ES-I3 (cell line): Measurements from ENCODE around the gene COPS8.

Experiments
- H3K36me3 ChIP-seq: 2 replicates; pipeline ENCODE4 v1.6.1; 2013; ENCODE audit warnings: mild to moderate bottlenecking, low read length, control low read depth, moderate library complexity; ENCODE audit not compliant: insufficient read depth
- H3K4me1 ChIP-seq: 2 replicates; pipeline ENCODE4 v1.6.1; 2013; ENCODE audit warnings: mild to moderate bottlenecking, control low read depth, low read length; ENCODE audit not compliant: insufficient read depth
- H3K9ac ChIP-seq: 2 replicates; pipeline ENCODE4 v1.6.1; 2013; ENCODE audit warnings: low read depth, mild to moderate bottlenecking, low read length, moderate library complexity
- H3K9me3 ChIP-seq: 2 replicates; pipeline ENCODE4 v1.6.1; 2013; ENCODE audit warnings: mild to moderate bottlenecking, low read length, moderate library complexity; ENCODE audit not compliant: control insufficient read depth, insufficient read depth

COPS8 gene

DNA sequence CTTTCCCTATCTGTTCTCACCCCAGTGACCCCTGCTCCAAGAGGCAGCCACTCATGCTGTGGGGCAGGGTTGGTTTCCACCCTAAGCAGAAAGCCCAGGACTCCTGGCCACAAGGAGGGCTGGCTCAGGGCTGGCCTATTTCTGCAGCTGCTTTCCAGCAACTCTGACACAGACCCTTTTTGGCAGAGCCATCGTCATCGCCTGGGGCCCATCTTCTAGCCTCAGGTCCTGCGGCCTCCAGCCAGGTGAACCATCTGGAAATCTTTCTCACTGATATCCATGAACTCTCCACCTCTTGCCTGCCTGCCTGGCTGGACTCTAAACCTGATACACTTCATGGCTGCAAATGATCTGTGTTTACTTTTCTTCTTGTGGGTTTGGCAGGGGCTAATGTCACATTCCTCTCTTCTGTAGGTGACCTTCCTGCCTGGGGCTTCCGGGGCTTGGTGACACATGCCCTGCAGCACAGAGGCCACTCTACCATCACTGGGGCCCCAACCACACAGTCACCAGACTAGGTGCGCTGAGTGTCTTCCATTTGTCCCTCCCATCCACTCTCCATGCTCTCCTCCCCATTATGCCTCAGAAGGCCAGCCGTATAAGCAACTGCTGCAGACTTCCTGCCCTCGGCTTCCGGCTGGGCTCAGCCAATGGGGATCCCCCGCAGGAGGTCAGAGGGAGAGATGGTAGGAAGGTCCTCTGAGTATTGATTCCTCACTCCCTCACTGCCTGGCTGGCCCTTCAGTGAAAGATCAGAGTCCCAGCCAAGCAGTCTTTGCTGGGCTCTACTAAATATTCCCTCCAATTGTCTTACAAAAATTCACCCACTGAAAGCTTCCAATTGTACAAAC is 9.7 kb upstream of the COPS8 start:
- H3K36me3 ChIP-seq: no peaks in the 10 kb centered on the region
- H3K4me1 ChIP-seq: 0 out of 2 replicates have a peak, but pooled peaks cover 5% of the 10 kb centered on the region
- no peaks in the 10 kb centered on the region; the same call in 1 of the 2 replicates for H3K9me3 ChIP-seq
- no peak overlapping the region for H3K9ac ChIP-seq

DNA sequence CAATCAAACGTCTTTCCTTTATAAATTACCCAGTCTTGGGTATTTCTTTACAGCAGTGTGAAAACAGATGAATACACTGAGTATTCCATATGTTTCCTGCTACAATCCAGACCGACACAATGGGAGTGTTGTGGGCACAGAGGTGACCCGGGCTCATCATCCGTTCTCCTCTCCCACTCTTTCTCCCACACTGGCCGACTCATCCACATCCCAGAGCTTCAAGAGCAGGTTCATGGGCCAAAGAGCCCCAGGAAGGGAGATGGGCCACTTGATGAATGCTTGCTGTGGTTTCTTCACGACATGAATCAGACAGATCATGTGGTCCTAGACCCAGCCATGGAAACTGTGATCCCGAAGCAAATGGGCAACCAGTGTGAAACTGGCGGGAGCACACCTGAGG is 4.1 kb upstream of the COPS8 start:
- no peaks in the 10 kb centered on the region for H3K4me1 ChIP-seq
- H3K9ac ChIP-seq: no peak overlapping the region
- H3K36me3 ChIP-seq: no peaks in the 10 kb centered on the region
- H3K9me3 ChIP-seq: no peaks in the 10 kb centered on the region

- Histone ChIP-seq H3K9ac (no peak overlapping the region), H3K4me1 (no peaks in the 10 kb centered on the region), H3K9me3 (no peaks in the 10 kb centered on the region), H3K36me3 (no peaks in the 10 kb centered on the region)
Observed at GRCh38 chr2:237083026-237083425, 2.7 kb upstream of the COPS8 start.

DNA sequence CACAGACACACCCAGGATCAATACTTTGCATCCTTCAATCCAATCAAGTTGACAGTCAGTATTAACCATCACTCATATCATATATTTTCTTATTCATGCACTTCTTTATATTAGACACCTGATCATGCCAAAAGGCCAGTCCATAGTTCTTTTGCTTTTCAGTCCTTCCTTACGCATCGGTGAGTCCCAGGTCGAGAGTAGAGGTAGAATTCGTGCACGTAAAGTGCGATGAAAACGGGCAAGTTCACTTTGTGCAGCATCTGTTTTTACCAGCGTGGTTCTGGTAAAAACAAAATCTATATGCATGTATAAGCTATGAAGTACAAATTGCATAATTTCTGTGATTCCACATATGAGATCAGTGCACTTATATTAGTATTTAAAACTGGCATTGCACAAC is 1.2 kb upstream of the COPS8 start:
- Histone ChIP-seq H3K36me3 (no peaks in the 10 kb centered on the region), H3K9ac (peak overlapping the region; percentile 95; the same call in 1 of the 2 replicates), H3K9me3 (no peaks in the 10 kb centered on the region), H3K4me1 (no peaks in the 10 kb centered on the region)

DNA sequence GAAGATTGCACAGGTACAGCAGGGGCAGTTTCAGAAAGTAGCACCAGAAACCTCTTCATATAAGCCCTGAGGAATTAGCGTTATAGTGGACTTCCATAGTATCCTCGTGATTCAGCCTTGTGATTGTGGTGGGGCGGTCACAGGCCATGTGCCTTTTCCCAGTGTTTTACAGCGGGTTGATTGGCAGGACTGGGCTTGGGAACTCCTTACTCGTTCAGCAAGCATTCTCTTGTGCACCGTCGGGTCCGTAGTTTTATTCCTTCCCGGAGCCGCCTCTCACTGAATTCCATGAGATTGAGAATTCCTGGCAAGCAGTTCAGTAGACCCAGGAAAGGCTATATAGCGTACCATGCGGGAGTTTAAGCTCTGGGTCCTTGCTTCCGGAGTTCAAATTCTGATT is 5.2 kb downstream of the COPS8 start:
- no peaks in the 10 kb centered on the region for H3K4me1 ChIP-seq

GRCh38 chr2:237091779-237092436 is 6.2 kb downstream of the COPS8 start:
- Histone ChIP-seq H3K36me3 (peaks cover 13% of the 10 kb centered on the region), H3K4me1 (no peaks in the 10 kb centered on the region; the same call in 1 of the 2 replicates), H3K9me3 (no peaks in the 10 kb centered on the region), H3K9ac (no peak overlapping the region)

More for the DNA sequence above, 5.2 kb downstream of the COPS8 start:
- H3K9me3 ChIP-seq: no peaks in the 10 kb centered on the region
- no peak overlapping the region for H3K9ac ChIP-seq
- peaks cover 7% of the 10 kb centered on the region for H3K36me3 ChIP-seq

DNA sequence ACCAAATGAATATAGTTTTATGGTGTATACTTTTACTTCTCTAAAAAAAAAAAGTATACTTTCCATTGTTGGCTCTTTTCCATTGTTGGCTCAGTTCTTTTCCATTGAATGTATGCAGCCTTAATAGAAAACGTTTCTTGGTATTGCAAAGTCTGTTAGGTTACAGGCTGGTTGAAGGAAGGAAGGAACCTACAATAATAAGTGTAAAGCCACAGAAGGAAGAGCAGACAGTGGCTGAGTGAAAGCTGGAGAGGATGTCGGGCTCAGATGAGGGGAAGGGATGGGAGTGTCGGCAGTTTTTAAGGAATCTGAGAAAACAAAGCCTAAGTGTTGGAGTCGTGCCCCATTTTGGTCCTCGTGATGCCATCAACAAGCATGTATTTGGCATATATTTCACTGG is 6.8 kb downstream of the COPS8 start:
- Histone ChIP-seq H3K9me3 (no peaks in the 10 kb centered on the region), H3K4me1 (no peaks in the 10 kb centered on the region; the same call in 1 of the 2 replicates), H3K36me3 (peaks cover 16% of the 10 kb centered on the region), H3K9ac (no peak overlapping the region)

DNA sequence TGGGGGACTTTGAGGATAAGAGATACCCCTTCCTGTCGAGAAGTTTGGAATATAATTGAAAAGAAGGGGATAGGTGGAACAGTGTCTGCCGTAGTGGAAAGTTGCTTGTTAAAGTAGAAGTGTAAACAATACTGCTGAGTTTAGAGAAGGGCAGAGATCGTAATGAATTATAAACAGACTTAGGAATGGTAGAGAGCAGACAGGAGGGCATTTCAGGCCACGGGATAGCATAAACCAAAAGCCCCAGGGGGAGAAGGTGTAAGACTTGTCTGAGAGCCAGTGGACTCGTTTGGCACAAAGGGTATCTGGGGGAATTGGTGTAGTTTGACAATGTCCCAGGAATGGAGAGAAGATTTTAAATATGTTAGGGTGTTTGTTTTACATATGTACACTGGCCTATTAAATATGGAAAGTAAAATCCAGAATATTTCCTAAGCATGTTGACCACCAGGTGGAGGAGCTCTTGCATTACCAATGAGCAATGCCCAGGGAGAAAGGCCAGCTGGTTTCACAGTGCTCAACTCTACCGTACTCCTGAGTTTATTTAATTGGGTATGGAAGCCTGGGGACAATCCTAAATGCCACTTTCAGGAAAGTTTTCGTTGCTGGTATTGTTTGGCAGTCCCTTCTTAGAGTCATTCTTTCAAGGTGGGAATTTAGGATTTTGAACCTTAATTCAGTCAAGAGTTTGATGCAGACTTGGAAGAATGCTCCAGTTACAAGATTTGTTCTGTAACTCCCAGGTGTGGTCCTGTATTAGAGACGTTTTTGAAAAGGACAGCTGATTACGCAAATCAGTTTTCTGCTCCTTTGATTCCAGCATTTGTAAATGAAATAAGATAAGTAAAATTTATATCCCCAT is 7.5 kb downstream of the COPS8 start:
- Histone ChIP-seq H3K9ac (no peak overlapping the region), H3K36me3 (peaks cover 17% of the 10 kb centered on the region), H3K4me1 (no peaks in the 10 kb centered on the region; the same call in 1 of the 2 replicates)

GRCh38 chr2:237096201-237096600 is 10.5 kb downstream of the COPS8 start:
- H3K9me3 ChIP-seq: no peaks in the 10 kb centered on the region
- peaks cover 17% of the 10 kb centered on the region for H3K36me3 ChIP-seq

More for the DNA sequence above, 7.5 kb downstream of the COPS8 start:
- no peaks in the 10 kb centered on the region for H3K9me3 ChIP-seq

GRCh38 chr2:237096911-237097310 is 11.2 kb downstream of the COPS8 start:
- no peak overlapping the region for H3K9ac ChIP-seq
- no peaks in the 10 kb centered on the region; the same call in 1 of the 2 replicates for H3K4me1 ChIP-seq
- H3K36me3 ChIP-seq: peaks cover 17% of the 10 kb centered on the region
- no peaks in the 10 kb centered on the region for H3K9me3 ChIP-seq

More at GRCh38 chr2:237096201-237096600, 10.5 kb downstream of the COPS8 start:
- no peaks in the 10 kb centered on the region; the same call in 1 of the 2 replicates for H3K4me1 ChIP-seq
- no peak overlapping the region for H3K9ac ChIP-seq

DNA sequence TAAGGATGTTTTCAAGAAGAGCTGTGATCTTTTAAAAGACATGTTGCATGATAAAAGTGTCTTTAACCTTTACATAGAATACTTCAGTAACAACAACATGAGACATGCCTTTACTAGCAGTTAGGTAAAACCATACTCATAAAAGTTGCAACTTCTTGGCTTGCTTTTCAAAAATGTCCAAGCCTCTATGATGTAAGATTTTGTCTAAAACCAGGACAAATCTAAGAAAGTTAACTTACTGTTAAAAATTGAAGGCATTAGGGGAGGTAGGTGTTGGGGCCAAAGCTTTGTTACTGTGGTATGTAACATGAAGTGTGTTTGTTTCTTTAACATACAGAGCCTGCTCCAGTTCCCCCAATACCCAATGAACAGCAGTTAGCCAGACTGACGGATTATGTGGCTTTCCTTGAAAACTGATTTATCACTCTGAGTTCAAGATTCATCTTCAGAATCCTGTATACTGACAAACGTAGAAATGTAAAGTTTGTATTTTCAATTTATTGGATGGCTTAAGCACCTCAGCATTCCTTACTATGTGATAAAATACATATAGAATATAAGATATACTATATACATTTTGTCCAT is 11.7 kb downstream of the COPS8 start:
- H3K9me3 ChIP-seq: no peaks in the 10 kb centered on the region
- H3K9ac ChIP-seq: no peak overlapping the region
- no peaks in the 10 kb centered on the region; the same call in 1 of the 2 replicates for H3K4me1 ChIP-seq
- peaks cover 17% of the 10 kb centered on the region for H3K36me3 ChIP-seq

DNA sequence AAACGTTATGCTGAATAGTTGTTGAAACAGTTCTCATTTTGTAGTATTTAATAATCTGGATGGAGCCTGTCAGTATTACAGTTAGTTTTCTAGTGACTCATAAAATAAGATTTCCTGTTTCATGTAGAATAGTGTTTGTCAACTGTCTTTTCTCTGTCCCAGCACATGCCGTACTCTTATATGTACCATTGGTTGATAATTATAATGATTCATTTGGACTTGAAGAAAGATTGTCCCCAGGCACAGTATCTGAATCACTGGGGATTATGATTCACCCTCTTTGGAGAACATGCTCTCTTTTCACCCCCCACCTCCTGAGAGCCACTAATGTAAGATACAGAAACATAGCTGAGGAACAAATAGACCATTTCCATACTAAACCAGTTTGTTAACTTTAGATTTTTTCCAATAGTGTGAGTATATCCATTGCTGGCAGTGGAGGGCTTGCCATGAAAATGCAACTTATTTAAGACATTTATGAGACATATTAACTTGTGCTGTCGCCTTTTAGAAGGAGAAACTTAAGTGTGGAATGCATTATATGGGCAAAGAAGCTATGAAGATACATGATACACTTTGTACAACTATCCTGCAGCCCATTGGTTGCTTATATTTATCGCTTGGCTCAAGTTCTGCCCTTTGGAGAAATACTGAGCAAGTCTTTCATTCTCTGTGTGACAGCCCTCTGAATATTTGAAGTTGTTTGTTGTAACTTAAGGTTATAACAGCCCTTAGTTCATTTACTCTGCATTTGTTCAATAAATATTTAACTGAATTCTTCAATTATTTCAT is 12.4 kb downstream of the COPS8 start:
- no peaks in the 10 kb centered on the region; the same call in 1 of the 2 replicates for H3K4me1 ChIP-seq
- peaks cover 17% of the 10 kb centered on the region for H3K36me3 ChIP-seq
- no peaks in the 10 kb centered on the region for H3K9me3 ChIP-seq
- H3K9ac ChIP-seq: no peak overlapping the region

DNA sequence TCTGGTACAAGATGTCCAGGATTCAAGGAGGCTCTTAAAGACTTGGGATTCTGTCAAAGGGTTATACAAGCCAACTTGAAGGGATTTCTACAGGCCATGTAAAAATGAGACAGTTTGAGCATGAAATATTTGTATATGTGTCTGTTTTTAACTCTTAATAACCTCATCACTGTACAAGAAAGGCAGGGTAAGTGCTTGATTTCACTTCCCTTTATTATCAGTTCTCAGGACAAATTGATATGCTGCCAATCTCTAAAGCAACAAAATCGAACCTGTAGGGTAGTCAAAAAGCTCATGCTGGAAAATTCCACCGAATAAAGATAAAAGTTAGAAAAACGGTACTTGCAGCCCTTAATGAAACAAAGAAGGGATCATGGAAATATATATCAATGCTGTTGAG is 14.1 kb downstream of the COPS8 start:
- H3K9me3 ChIP-seq: no peaks in the 10 kb centered on the region
- H3K4me1 ChIP-seq: no peaks in the 10 kb centered on the region; the same call in 1 of the 2 replicates
- peaks cover 13% of the 10 kb centered on the region for H3K36me3 ChIP-seq
- no peak overlapping the region for H3K9ac ChIP-seq
